Activated CD8-positive, alpha-beta memory T cell treated with anti-CD3 and anti-CD28 coated beads for 4 hours (primary cell): ENCODE data around the gene NHSL2.

Experiments
- DNase-seq, 2 donors: peaks; one replicate each; pipeline ENCODE4 v3.0.0-alpha.2; 2020; ENCODE audit warnings: low read depth in 2 of 2

The NHSL2 gene

GRCh38 chrX:72108666-72109065 is 198.0 kb downstream of the NHSL2 start:
- no peak for DNase-seq

GRCh38 chrX:72110051-72110875 is 199.6 kb downstream of the NHSL2 start:
- no peak for DNase-seq

- DNase-seq = no peak
Measured at GRCh38 chrX:72110876-72111708, 200.4 kb downstream of the NHSL2 start.

DNA sequence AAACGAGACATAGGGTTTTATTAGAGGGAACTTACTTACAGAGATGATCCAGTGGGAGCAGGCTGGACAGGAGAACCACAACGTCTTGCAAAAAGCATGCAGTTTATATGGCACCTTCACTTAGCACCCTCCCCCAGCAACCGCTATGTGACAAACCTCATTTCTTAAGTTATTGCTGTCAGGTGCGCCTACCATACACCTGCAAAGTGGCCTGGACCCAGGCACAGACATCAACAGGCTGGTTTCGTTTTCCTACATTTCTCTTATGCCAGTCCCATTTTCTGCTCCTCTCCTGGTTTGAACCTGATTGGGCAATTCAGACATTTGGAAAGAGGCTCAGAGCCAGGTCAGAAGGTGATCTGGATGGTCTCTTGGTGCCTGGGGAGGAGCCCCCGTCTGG is 202.8 kb downstream of the NHSL2 start:
- DNase-seq = no peak

- no peak for DNase-seq
Measured at GRCh38 chrX:72114306-72114705, 203.7 kb downstream of the NHSL2 start.

GRCh38 chrX:72114807-72115206 is 204.2 kb downstream of the NHSL2 start:
- DNase-seq = no peak

GRCh38 chrX:72115380-72115779 is 204.7 kb downstream of the NHSL2 start:
- DNase-seq = no peak

DNA sequence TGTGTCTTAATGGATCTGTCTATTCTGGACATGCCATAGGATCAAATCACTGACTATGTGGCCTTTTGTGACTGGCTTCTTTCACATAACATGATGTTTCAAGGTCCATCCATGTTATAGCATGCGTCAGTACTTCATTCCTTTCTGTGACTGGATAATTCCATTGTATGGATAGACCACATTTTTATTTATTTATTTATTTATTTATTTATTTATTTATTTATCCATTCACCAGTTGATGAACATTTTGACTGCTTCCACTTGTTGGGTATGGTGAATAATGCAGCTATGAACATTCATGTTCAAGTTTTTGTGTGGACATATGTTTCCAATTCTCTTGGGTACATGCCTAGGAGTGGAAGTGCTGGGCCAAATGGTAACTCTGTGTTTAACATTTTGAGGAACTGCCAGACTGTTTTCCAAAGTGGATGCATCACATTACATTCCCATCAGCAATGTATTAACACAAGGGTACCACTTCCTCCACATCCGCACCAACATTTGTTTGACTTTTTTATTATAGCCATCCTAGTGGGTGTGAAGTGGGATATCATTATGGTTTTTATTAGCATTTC is 207.1 kb downstream of the NHSL2 start:
- no peak for DNase-seq

DNA sequence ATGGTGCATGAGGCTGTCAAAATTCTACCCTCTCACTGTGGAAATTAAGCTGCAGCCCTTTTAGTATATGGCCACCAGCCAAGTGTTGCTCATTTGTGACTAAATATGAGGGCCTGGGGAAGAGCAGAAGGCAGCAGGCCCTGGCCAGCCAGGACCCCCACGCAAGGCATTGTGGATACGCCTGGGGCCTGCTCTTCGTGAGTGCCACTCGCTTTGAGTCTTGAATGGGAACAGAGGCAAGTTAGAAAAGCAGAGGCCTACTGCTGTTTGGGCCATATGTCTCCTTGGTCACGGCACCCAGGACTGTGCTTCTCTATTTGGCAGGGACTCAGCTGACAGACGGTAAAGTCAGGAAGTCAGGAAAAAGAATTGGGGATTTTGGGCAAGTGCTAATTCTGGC is 210.2 kb downstream of the NHSL2 start:
- DNase-seq = no peak

- DNase-seq = no peak
Measured at GRCh38 chrX:72121383-72121782, 210.7 kb downstream of the NHSL2 start.

GRCh38 chrX:72122621-72123337 is 212.1 kb downstream of the NHSL2 start:
- DNase-seq = no peak

DNA sequence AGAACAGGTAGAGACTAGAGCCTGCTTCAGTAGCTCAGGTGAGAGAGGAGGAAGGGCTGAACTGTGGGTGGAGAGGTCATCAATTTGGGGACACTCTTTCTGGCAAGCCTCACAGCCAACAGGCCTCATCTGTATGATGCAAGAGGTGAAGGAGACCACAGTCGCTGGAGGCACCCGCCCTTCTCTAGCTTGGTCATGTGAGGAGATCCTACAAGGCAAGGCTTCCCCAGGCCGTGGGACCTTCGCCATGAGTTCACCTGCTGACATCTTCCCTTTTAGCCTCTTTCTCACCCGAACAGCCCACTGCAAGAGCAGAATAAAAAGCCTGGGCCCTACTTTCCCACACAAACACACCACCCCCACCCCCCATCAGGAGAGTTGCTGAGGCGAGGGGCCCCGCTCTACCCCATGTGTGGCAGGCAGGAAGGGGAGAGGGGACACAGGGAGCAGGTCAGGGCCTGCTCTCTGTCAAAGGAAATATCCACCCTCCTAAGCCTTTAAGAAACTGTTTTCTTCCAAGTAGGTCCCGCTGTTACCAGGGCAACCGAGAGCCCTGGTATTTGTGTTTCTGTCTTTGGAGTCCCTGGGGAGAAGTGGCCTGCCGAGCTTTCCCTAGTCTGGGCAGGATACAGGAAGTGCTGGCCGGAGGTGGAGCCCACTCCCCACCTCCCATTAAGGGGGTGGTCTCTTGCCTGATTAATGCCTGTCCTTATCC is 213.0 kb downstream of the NHSL2 start:
- DNase-seq = no peak

DNA sequence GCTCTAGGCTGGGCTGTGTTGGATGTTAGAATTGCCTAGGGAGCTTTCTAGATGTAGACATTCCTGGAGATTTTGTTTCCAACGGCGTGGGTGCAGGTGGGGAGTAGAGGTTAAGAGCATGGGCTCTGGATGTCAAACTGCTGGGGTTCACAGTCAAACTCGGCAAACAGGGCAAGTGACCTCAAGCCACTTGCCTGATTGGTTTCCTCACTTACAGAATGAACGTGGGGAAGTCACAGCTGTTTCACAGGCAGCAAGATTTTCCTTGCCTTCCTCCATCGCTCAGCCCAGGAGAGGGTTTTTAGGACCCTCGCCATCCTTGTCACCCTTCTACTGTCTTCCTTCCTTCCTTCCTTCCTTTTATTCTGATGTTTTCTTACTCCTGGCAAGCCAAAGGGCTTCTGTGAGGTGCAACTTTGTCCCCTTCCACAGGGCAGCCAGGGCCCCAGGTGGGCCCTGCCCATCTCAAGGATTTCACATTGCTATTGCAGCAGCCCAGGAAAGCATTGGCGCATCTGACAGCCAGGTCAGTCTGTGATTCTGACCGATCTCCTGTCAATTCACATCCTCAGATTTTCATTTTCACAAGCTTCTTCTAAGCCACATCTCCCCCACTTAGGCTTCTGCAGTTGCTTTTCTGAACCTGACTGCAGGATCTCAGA is 214.0 kb downstream of the NHSL2 start:
- DNase-seq = no peak

- no peak for DNase-seq
Measured at GRCh38 chrX:72125331-72126047, 214.8 kb downstream of the NHSL2 start.

- no peak for DNase-seq
Measured at GRCh38 chrX:72126048-72126415, 215.4 kb downstream of the NHSL2 start.

- peak; percentile 59 to 71 for DNase-seq
Measured at GRCh38 chrX:72126539-72127140, 216.0 kb downstream of the NHSL2 start.

DNA sequence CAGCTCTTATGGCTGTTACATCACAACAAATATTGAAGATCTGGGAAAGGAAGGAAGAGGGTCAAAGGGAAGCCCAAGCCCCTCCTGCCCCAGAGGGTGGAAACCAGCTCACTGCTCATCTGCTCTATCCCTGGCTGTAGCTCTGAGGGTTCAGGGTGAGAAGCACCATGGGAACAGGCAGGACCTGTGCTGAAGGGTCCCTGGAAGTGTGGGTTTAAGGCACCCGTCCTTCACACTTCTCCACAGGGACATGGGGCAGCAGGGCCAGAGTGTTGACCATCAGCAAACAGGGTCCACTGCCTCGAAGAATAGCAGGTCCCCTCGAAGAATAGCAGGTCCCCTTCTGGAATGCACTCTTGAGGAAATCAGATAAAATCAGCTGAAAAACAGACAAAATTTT is 216.7 kb downstream of the NHSL2 start:
- DNase-seq = no peak

DNA sequence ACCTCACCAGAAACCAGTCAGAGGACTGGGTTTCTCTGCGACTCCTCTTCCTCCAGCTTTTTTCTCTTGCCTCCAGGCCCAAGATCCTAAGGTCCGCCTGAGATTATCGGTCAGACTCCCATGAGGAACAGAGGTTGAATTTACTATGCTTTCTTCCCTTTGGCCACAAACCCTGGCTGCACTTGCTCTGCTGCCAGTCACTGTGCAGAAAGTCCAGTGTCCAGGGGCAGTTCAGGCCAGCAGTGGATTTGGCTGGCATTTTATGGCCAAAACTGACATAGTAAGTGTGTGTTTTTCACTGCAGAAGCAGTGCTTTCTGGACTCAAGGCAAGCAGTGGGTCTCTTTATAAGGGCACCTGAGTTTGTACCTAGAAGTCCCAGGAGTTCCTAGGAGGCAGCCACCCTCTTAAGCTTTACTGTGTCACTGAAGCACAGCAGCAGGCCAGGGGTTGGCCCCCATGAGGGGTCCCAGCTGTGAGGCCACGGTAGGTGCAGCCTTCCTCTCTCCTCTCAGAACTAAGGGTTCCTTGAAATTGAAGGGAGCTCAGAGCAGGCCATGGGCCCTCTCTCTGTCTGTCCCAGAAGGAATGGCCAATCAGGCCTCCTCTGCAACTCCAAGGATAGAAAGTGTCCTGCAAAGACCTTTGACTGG is 217.7 kb downstream of the NHSL2 start:
- DNase-seq = no peak

DNA sequence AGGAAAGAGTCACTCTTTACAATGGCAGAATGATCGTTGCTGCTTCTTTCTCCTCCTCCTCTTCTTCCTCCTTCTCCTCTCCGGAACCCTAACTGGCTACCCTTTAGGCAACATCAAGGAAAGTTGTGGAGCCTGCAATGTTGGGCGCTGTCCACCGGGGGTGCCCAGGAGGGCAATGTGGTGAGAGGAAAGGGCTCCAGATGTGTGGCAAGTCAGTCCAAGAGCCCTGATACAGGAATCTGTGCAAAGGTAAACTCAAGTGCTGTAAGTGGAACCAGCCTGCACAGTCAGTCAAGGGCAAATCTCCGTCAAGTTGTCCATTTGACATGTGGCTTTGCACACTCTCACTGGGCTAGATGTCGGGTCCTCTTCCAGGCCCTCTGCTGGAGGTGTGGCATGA is 218.2 kb downstream of the NHSL2 start:
- no peak for DNase-seq
